ENCODE data around the gene NFATC1. TPM values are rescaled to one million over a fixed set of nuclear protein-coding genes. Genes with fewer than 3 reads are reported as not detected.

NFATC1 gene
- polyA plus RNA-seq, 1 of the 3 experiments (the other 2 are of a cell fraction), result 0.02 TPM

GRCh38 chr18:79456105-79456980 lies 60.6 kb downstream of the NFATC1 start:
- no peak for DNase-seq
- Histone ChIP-seq H3K4me2 (no peak overlapping the region), H3K4me1 (ENCODE audit: control insufficient read depth in 1 of 2, insufficient read depth in 2 of 2, low read depth in 1 of 2, low read length in 1 of 2) (no peaks in the 10 kb centered on the region; a peak in 1 of 4 replicates), H3K9me2 (no peaks in the 10 kb centered on the region), H3K4me3 (ENCODE audit: low read depth in 2 of 2, low read length in 1 of 2) (no peak overlapping the region), H3K27ac (ENCODE audit: low read depth in 2 of 2, low read length in 1 of 2) (no peak overlapping the region), H3K27me3 (ENCODE audit: insufficient read depth) (peaks cover 99% of the 10 kb centered on the region), H3K9ac (no peak overlapping the region), H3K9me3 (no peaks in the 10 kb centered on the region), H4K20me1 (ENCODE audit: insufficient read depth) (0 out of 2 replicates have a peak, but pooled peaks cover 6% of the 10 kb centered on the region), H3F3A (replicated peaks; ENCODE audit: insufficient read depth) (no peaks in the 10 kb centered on the region), H2AFZ (ENCODE audit: low read depth) (no peak overlapping the region), H3K79me2 (ENCODE audit: insufficient read depth) (no peaks in the 10 kb centered on the region), H3K36me3 (replicated peaks in 1 of 2; ENCODE audit: control insufficient read depth in 1 of 2, insufficient read depth in 2 of 2, low read length in 1 of 2) (no peaks in the 10 kb centered on the region)
- CTCF ChIA-PET, result no interaction called here
- POLR2A ChIA-PET, result no interaction called here
- 29% methylated on average over 13 of the region's 37 CpGs for WGBS (ENCODE audit: low lambda C conversion rate)
- TF ChIP-seq FOXM1 (IDR thresholded peaks at IDR 0.05; ENCODE audit: low read depth), result no peak
- no peak for TF ChIP-seq MXI1 (IDR thresholded peaks at IDR 0.05; ENCODE audit: low read depth, low read length)
- no peak for TF ChIP-seq RXRA (IDR thresholded peaks at IDR 0.05; ENCODE audit: borderline replicate concordance, low read depth)
- TF ChIP-seq GABPA (IDR thresholded peaks at IDR 0.05; ENCODE audit: low read depth), result no peak
- TF ChIP-seq GATA2 (CRISPR knock-in tag; IDR thresholded peaks at IDR 0.05), result no peak
- TF ChIP-seq RAD21 (IDR thresholded peaks at IDR 0.05; ENCODE audit: low read length), result no peak
- no peak for TF ChIP-seq USF2 (IDR thresholded peaks at IDR 0.05; ENCODE audit: borderline replicate concordance, low read depth, low read length)
- TF ChIP-seq NFIC (IDR thresholded peaks at IDR 0.05; ENCODE audit: borderline replicate concordance), result no peak
- no peak for TF ChIP-seq EP300 (IDR thresholded peaks at IDR 0.05; ENCODE audit: borderline replicate concordance in 1 of 2, low read depth in 1 of 2, low read length in 1 of 2)
- TF ChIP-seq RFX5 (IDR thresholded peaks at IDR 0.05; ENCODE audit: low read length), result no peak
- no peak for TF ChIP-seq USF1 (IDR thresholded peaks at IDR 0.05; ENCODE audit: borderline replicate concordance, low read depth)
- TF ChIP-seq MEF2A (IDR thresholded peaks at IDR 0.05; ENCODE audit: borderline replicate concordance, low read depth), result no peak
- no peak for TF ChIP-seq NRF1 (IDR thresholded peaks at IDR 0.05; ENCODE audit: low read depth, low read length)

GRCh38 chr18:79457239-79457638 lies 61.5 kb downstream of the NFATC1 start:
- no peak for DNase-seq
- Histone ChIP-seq H2AFZ (ENCODE audit: low read depth) (no peak overlapping the region), H3K4me2 (no peak overlapping the region), H3K27ac (ENCODE audit: low read depth in 2 of 2, low read length in 1 of 2) (no peak overlapping the region), H3K27me3 (ENCODE audit: insufficient read depth) (peaks cover 99% of the 10 kb centered on the region), H3K36me3 (replicated peaks in 1 of 2; ENCODE audit: control insufficient read depth in 1 of 2, insufficient read depth in 2 of 2, low read length in 1 of 2) (no peaks in the 10 kb centered on the region), H3K4me3 (ENCODE audit: low read depth in 2 of 2, low read length in 1 of 2) (no peak overlapping the region), H3F3A (replicated peaks; ENCODE audit: insufficient read depth) (no peaks in the 10 kb centered on the region), H3K79me2 (ENCODE audit: insufficient read depth) (no peaks in the 10 kb centered on the region), H3K9ac (no peak overlapping the region), H4K20me1 (ENCODE audit: insufficient read depth) (0 out of 2 replicates have a peak, but pooled peaks cover 6% of the 10 kb centered on the region), H3K9me3 (no peaks in the 10 kb centered on the region), H3K4me1 (ENCODE audit: control insufficient read depth in 1 of 2, insufficient read depth in 2 of 2, low read depth in 1 of 2, low read length in 1 of 2) (no peaks in the 10 kb centered on the region; a peak in 1 of 4 replicates), H3K9me2 (no peaks in the 10 kb centered on the region)
- 20% methylated on average over 6 of the region's 12 CpGs for WGBS (ENCODE audit: low lambda C conversion rate)
- CTCF ChIA-PET, result no interaction called here
- POLR2A ChIA-PET, result no interaction called here
- no peak for TF ChIP-seq USF1 (IDR thresholded peaks at IDR 0.05; ENCODE audit: borderline replicate concordance, low read depth)
- no peak for TF ChIP-seq CTCF (IDR thresholded peaks at IDR 0.05)
- TF ChIP-seq TEAD4 (IDR thresholded peaks at IDR 0.05; ENCODE audit: borderline replicate concordance, insufficient read depth), result no peak
- TF ChIP-seq MXI1 (IDR thresholded peaks at IDR 0.05; ENCODE audit: low read depth, low read length), result no peak
- TF ChIP-seq CHD2 (IDR thresholded peaks at IDR 0.05; ENCODE audit: low read length, partially characterized antibody), result no peak
- no peak for TF ChIP-seq MAX (IDR thresholded peaks at IDR 0.05; ENCODE audit: low read depth)
- TF ChIP-seq MEF2A (IDR thresholded peaks at IDR 0.05; ENCODE audit: borderline replicate concordance, low read depth), result no peak
- no peak for TF ChIP-seq YY1 (IDR thresholded peaks at IDR 0.05; ENCODE audit: low read depth)
- no peak for TF ChIP-seq TCF12 (IDR thresholded peaks at IDR 0.05)
- no peak for TF ChIP-seq USF2 (IDR thresholded peaks at IDR 0.05; ENCODE audit: borderline replicate concordance, low read depth, low read length)
- no peak for TF ChIP-seq PBX3 (IDR thresholded peaks at IDR 0.05)
